GM18526 (cell line): ENCODE measurements around the gene TOP1.

Experiments used
- POLR2A ChIP-seq: IDR thresholded peaks from 3 replicates; pipeline ENCODE4 v1.6.1; 2011; ENCODE audit not compliant: insufficient read length; ENCODE audit errors: extremely low read depth

TOP1 gene

DNA sequence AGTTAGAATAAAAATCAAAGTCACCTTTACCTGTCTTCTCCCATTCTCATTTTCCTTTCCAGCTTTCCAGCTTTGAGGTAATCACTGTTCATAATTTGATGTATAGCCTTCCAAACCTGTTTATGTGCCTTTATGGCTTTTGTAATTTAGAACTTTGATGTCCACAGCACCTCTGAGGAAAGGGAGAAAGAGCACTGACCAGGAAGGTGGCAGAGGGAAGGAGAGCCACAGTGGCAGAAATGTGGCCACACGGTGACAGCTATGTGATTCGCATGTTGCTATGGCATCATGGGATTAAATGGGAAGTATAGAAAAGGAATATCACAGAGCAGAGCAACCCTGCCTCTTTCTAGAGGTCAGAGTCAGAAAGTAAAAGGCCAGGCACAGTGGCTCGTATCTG lies 57.0 kb downstream of the TOP1 start:
- no peak for TF ChIP-seq POLR2A

DNA sequence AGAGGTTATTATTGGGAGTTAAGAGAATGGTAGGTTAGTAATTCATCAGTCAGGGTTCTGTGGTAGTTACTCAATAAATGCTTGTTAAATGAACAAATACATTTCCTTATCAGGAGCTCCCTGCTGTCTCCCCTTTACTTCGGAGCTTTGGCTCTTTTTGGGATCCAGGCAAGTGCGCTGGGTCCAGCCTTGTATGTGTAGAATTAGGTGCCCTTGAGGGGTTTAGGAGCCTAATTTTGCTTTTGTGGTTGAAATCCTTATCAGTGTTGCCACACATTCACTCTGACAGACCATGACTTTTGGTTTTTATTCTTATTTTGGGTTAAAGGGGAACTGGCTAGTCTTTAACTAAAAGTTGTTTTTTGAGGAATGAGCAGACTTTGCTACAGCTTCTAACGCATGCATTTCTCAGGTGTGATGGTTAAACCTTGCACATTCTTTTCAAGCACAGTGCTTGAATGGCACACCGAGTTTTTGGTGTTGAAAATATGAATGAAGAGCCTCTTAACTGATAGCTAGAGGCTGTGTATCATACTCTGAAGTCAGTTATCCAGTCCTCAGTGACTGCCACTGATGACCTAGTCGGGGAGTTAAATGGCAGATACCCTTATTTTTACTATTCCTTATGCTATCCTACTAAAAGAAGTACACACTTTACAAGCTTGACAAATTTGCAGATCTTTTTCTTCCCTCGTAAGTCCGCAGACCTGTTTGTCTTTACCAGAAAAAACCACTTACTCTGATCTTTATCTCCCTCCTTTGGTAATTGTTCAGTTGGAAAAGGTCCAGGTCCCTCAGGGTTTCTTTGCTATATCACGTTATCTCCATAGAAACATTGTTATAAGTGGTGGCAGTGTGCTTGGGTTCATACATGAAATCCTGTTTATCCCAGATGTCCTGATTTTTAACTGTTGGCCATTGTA lies 58.0 kb downstream of the TOP1 start:
- TF ChIP-seq POLR2A, result no peak

DNA sequence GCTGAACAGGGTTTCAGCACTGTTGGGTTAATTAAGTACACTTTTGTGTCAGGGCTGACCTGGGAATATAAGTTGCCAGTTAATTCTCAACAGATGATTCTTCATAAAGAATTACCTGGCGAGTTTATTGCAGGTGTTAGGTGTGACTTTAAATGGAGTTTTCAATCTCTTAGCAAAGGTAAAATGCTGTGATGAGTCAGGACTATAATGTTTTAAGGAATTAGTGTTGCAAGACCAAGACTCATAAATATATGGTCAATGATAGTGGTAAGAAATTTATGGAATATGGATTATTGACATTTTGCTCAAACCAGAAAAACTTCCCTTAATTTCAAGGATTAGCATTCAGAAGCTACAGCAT lies 58.7 kb downstream of the TOP1 start:
- TF ChIP-seq POLR2A, result no peak

DNA sequence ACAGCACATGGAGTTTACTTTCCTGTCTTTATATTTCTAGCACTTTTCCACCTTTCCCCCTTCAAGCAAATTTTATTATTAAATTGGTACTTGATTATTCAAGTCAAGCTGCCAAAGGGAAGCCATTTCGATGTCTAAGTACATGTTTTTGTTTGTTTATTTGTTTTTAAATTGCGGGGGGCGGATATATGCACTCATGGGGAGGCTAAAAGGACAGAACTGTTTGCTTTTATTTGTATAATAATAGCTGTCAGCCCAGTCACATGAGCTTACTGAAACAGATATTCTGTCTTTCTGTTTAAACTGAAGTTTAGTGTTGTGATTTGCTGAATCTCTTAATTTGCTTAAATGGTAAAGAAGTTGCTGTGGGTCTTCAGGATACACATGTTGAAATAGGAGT lies 59.2 kb downstream of the TOP1 start:
- TF ChIP-seq POLR2A, result no peak

DNA sequence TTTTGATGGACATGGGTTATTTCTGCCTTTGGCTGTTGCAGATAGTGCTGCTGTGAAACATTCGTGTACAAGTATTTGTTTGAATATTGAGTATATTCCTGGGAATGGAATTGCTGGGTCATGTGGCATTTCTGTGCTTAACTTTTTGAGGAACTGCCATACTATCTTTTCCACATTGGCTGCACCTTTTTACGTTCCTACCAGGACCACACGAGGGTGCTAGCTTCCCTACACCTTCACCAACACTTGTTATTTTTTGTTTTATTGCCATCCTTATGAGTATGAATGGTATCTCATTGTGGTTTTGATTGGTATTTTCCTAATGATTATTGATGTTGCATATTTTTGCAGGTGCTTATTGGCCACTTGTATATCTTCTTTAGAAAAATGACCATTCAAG lies 60.9 kb downstream of the TOP1 start:
- no peak for TF ChIP-seq POLR2A

DNA sequence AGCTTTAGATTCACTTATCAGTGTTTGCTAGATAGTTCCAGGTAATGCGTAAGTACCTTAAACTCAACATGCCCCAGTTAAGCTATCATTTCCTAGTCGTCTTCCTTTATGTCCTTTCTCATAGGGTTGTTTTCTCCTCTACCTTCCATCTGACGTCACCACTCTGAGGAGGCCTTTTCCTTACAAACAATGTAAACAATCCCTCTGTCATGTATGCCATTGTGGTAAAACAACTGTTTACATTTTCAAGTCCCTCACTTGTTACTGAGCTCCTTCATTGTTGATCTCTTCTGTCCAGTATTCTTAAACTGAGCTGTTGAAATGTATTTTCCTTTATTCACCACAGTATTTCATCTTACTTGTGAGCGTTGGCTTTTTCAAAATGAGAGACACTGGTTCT lies 63.3 kb downstream of the TOP1 start:
- no peak for TF ChIP-seq POLR2A

DNA sequence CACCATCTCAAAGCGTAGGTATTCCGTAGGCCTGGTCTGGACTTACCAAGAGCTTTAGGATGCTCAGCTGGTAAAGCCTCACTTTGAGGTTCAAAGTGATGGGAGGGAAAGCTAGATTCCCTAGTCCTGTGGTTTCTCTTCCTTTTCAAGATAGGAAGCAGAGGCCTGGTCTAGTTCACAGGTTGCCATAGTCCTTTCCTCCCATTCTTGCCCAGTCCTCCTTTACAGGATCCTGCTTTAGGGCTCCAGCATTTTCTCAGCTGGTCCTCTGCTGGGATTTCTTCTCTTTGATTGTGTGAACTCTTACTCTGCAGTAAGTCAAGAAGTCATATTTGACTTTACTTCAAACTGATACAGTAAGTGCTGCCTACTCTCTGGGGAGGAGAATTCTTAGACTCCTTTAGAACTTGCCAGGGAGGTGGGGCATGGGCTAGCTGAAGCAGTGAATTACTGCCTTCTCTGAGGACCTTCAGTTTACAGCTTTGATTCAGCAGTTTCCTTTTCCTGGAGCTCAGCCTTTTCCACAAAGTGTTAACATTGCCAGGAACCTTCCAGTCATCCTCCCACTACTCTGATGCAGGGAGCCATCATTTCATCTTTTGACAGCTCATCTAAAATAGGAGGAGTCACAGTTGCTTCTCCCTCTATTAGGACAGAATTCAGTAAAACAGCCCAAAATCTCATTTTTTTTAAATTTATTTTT lies 65.9 kb downstream of the TOP1 start:
- TF ChIP-seq POLR2A, result no peak

DNA sequence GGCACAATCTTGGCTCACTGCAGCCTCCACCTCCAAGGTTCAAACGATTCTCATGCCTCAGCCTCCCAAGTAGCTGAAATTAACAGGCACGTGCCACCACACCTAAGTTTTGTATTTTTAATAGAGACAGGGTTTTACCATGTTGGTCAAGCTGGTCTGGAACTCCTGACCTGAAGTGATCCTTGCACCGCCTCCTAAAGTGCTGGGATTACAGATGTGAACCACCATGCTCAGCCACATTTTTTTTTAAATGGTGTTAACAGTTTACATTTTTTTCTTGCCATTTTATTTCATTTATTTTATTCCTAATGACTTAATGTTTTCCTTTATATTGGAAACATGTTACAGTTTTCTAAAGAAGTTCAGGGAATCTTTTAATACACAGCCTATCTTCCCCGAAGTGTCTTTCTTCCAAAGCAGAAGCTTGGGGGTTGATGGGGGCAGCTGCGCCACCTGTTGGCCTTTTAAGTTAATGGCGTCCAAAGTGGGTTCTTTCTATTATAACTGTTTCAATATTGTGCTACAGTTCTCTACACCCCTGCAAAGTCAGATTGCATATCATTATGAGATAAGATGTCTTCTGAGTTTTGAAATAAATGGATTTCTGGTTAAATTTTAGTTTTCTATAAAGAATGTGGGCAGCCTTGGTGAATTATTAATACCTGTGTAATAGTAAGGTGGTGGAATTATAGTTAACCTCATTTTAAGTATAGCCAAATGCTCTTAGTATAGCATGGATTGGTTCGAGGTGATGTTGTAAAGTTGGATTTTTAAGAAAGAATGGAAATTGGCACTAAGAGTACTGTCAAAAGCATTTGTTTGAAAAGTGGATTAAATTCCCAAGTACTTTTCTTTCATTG lies 66.7 kb downstream of the TOP1 start:
- TF ChIP-seq POLR2A, result no peak

DNA sequence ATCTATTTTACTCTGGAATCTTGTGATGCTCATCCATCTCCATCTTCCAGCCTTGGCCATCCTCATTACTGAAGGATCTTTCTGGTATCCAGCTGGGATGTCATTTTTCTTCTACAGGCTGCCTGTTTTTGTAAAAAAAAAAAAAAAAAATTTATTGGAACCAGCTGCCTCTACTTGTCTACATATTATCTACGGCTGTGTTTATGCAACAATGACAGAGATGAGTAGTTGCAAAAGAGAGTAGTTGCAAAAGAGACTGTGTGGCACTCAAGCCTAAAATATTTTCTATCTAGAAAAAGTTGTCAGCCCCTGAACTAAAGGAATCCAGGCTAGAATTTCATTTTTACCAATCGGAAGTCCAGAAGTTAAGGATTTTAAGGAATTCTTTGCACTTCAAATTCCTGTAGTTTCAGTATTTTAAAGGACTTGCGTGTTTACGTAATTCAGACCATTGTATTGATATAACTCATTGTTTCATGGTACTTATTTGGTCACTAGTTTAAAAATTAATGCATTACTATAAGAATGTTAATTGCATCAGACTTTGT lies 70.2 kb downstream of the TOP1 start:
- no peak for TF ChIP-seq POLR2A

DNA sequence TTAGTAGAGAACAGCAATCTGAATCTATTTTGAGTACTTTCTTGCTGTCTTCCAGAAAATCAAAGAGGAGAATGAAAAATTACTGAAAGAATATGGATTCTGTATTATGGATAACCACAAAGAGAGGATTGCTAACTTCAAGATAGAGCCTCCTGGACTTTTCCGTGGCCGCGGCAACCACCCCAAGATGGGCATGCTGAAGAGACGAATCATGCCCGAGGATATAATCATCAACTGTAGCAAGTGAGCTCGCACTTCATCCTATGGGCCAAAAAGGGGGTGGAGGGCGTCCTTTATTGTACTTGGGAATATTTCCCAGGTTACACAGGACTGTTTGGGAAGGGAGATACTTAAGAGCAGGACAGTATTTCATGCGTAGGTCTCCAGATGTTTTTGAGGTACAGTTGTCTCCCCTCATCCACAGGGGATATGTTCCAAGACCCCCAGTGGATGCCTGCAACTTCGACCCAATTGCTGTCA lies 71.4 kb downstream of the TOP1 start:
- TF ChIP-seq POLR2A, result no peak

DNA sequence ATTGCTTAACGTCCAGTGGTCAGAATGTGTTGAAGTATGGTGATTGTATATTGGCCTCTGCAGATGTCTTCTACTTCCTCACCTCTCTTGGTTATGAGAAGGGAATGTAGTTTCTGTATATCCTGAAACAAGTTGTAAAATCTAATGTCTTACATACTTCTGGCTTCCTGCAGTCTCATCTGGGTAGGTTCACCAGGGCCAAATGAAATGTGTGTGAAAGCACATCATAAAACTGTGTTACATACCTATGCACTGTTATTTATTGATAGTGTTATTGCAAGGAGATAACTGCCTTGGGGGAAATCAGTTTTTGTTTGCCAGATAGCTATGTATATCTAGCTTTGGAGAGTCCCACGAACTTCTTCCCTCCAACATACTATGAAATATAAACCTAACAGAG lies 73.0 kb downstream of the TOP1 start:
- TF ChIP-seq POLR2A, result no peak

DNA sequence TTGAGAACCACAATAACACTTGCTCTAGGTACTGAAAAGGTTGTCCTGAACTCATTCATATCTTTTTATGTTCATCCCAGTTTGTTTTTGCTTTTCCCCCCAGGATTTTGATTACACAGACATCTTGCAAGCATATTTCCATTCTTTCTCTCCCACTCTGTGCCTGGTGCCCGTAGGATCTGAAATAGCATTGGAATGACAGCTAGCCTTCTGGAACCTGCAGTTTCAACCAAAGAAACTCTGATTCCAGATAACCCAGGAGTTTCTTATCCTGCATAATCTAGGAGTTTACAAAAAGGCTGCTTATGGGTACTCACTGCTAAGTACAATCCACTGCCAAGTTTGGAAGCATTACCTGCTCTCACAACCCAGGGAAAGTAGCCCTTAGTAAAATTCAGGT lies 79.9 kb downstream of the TOP1 start:
- TF ChIP-seq POLR2A, result no peak

DNA sequence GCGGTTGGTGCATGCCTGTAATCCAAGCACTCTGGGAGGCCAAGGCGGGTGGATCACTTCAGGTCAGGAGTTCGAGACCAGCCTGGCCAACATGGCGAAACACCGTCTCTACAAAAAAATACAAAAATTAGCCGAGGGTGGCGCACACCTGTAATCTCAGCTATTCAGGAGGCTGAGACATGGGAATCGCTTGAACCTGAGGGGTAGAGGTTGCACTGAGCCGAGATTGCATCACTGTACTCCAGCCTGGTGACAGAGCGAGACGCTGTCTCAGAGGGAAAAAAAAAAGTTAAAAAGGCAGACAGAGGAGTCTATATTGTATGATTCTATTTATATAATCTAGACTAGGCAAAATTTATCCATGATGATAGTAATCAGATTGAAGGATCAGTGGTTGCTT lies 81.4 kb downstream of the TOP1 start:
- TF ChIP-seq POLR2A, result no peak

DNA sequence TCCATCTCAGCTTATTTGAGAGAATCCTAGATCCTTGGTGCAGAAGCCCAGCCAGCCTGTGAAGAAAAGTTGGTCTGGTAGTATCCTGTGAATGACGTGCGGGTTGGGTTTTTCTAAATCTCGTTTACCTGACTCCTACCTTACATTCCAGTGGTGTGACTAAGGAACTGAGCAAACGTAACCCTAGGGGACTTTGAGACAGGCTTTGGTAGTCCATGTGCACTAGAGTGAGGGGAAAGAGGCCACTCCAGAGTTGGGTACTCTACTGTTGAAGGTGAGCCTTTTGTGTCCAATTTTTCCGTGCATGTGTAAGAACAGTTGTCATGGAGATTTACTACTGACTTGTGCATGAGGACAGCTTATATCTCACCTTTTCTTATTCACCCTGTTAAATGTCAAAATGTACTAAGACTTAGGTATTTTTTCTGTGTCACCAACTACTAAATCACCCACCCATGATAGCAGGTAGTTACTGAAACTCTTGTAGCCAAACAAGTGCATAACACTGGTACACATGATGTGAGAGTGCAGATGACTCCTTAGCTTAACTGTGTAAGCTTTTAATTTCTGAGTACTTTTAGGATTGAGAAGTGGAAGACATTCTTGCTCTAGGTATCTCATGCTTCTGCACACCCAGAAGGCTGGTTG lies 82.4 kb downstream of the TOP1 start:
- TF ChIP-seq POLR2A, result no peak

DNA sequence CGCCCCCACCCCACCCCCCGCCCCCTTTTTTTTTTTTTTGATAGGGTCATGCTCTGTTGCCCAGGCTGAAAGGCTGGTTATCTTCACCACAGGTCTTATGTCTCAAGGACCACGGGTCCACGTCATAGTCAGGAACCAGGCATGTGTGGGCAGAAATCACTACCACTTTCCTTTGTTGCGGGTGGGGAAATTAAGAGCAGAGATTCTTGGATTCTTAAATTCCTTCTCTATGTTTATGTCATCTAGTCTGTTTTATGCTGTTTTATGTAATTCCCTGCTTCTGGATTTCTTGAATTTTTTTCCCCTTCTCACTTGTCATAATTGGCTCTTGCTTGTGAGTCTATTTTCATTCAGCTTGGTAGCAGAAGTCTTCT lies 82.9 kb downstream of the TOP1 start:
- no peak for TF ChIP-seq POLR2A
